ENCODE results near the gene PCCA. TPM values are rescaled to one million over a fixed set of nuclear protein-coding genes. Genes with fewer than 3 reads are reported as not detected.
A peak's percentile ranks its signal among the peaks of the same experiment; 100 is the strongest.

PCCA gene
- polyA plus RNA-seq, 1 of the 3 experiments (the other 2 are of a cell fraction): 7.3 TPM

- peak; percentile 23 for DNase-seq
- 9% methylated on average over 3 of the region's 3 CpGs for WGBS (ENCODE audit: low lambda C conversion rate)
- peaks cover 14% of the 10 kb centered on the region for H3F3A ChIP-seq (replicated peaks; ENCODE audit: insufficient read depth)
- H3K36me3 ChIP-seq (replicated peaks in 1 of 2; ENCODE audit: control insufficient read depth in 1 of 2, insufficient read depth in 2 of 2, low read length in 1 of 2): peaks cover 0 to 4% of the 10 kb centered on the region in 2 experiments
- H3K4me1 ChIP-seq (ENCODE audit: control insufficient read depth in 1 of 2, insufficient read depth in 2 of 2, low read depth in 1 of 2, low read length in 1 of 2): peaks cover 7 to 30% of the 10 kb centered on the region in 2 experiments
- H3K79me2 ChIP-seq (ENCODE audit: insufficient read depth): no peaks in the 10 kb centered on the region; the same call in 1 of the 2 replicates
- H3K9ac ChIP-seq: peak overlapping the region; percentile 10; the same call in 1 of the 2 replicates
- no peaks in the 10 kb centered on the region for H3K27me3 ChIP-seq (ENCODE audit: insufficient read depth)
- POLR2A ChIA-PET: no interaction called here
- H3K27ac ChIP-seq (ENCODE audit: low read depth in 2 of 2, low read length in 1 of 2): peak overlapping the region in 1 of 2 experiments; percentile 91; a peak in 2 of 4 replicates
- CTCF ChIA-PET: no interaction called here
- no peak overlapping the region for H2AFZ ChIP-seq (ENCODE audit: low read depth)
- H3K9me3 ChIP-seq: no peaks in the 10 kb centered on the region
- H3K4me3 ChIP-seq (ENCODE audit: low read depth in 2 of 2, low read length in 1 of 2): no peak overlapping the region
- H3K4me2 ChIP-seq: peak overlapping the region; percentile 34; the same call in 1 of the 2 replicates
- H4K20me1 ChIP-seq (ENCODE audit: insufficient read depth): no peaks in the 10 kb centered on the region
- H3K9me2 ChIP-seq: no peaks in the 10 kb centered on the region
- TF ChIP-seq EZH2phosphoT487 (IDR thresholded peaks at IDR 0.05; ENCODE audit: borderline replicate concordance, low read depth) (no peak), TEAD4 (IDR thresholded peaks at IDR 0.05; ENCODE audit: borderline replicate concordance, insufficient read depth) (peak; percentile 34; the same call in 1 of the 2 replicates), YY1 (IDR thresholded peaks at IDR 0.05; ENCODE audit: low read depth) (no peak), TCF12 (IDR thresholded peaks at IDR 0.05) (peak; percentile 96), PBX3 (IDR thresholded peaks at IDR 0.05) (peak; percentile 90), MEF2A (IDR thresholded peaks at IDR 0.05; ENCODE audit: borderline replicate concordance, low read depth) (no peak), FOXJ3 (CRISPR knock-in tag; IDR thresholded peaks at IDR 0.05) (no peak), EP300 (IDR thresholded peaks at IDR 0.05; ENCODE audit: borderline replicate concordance in 1 of 2, low read depth in 1 of 2, low read length in 1 of 2) (peak; percentile 36 to 74; a peak in 2 of 4 replicates), SIN3A (IDR thresholded peaks at IDR 0.05; ENCODE audit: borderline replicate concordance, low read depth, low read length) (peak; percentile 63; the same call in 1 of the 2 replicates), GABPA (IDR thresholded peaks at IDR 0.05; ENCODE audit: low read depth) (no peak), REST (IDR thresholded peaks at IDR 0.05; ENCODE audit: low read depth, low read length) (peak; percentile 42; the same call in 1 of the 2 replicates), NRF1 (IDR thresholded peaks at IDR 0.05; ENCODE audit: low read depth, low read length) (no peak), SMC3 (IDR thresholded peaks at IDR 0.05; ENCODE audit: low read depth, low read length) (no peak), JUND (IDR thresholded peaks at IDR 0.05) (peak; percentile 95), MXI1 (IDR thresholded peaks at IDR 0.05; ENCODE audit: low read depth, low read length) (0 out of 2 replicates have a peak, but pooled peaks have one; percentile 27), FOXM1 (IDR thresholded peaks at IDR 0.05; ENCODE audit: low read depth) (no peak), RCOR1 (IDR thresholded peaks at IDR 0.05; ENCODE audit: low read length) (no peak), POLR2AphosphoS5 (IDR thresholded peaks at IDR 0.05; ENCODE audit: low read depth, low read length) (peak; percentile 71; the same call in 1 of the 2 replicates), TAF1 (IDR thresholded peaks at IDR 0.05; ENCODE audit: borderline replicate concordance, low read depth, low read length) (no peak), RFX5 (IDR thresholded peaks at IDR 0.05; ENCODE audit: low read length) (no peak), RXRA (IDR thresholded peaks at IDR 0.05; ENCODE audit: borderline replicate concordance, low read depth) (peak; percentile 59; the same call in 1 of the 2 replicates), FOSL2 (IDR thresholded peaks at IDR 0.05; ENCODE audit: borderline replicate concordance, low read depth) (peak; percentile 97), RAD21 (IDR thresholded peaks at IDR 0.05; ENCODE audit: low read length) (no peak)
- TF ChIP-seq, protein P1, sequence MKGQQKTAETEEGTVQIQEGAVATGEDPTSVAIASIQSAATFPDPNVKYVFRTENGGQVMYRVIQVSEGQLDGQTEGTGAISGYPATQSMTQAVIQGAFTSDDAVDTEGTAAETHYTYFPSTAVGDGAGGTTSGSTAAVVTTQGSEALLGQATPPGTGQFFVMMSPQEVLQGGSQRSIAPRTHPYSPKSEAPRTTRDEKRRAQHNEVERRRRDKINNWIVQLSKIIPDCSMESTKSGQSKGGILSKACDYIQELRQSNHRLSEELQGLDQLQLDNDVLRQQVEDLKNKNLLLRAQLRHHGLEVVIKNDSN (IDR thresholded peaks at IDR 0.05; ENCODE audit: borderline replicate concordance, low read depth): no peak
- TF ChIP-seq, protein P2, sequence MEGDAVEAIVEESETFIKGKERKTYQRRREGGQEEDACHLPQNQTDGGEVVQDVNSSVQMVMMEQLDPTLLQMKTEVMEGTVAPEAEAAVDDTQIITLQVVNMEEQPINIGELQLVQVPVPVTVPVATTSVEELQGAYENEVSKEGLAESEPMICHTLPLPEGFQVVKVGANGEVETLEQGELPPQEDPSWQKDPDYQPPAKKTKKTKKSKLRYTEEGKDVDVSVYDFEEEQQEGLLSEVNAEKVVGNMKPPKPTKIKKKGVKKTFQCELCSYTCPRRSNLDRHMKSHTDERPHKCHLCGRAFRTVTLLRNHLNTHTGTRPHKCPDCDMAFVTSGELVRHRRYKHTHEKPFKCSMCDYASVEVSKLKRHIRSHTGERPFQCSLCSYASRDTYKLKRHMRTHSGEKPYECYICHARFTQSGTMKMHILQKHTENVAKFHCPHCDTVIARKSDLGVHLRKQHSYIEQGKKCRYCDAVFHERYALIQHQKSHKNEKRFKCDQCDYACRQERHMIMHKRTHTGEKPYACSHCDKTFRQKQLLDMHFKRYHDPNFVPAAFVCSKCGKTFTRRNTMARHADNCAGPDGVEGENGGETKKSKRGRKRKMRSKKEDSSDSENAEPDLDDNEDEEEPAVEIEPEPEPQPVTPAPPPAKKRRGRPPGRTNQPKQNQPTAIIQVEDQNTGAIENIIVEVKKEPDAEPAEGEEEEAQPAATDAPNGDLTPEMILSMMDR (IDR thresholded peaks at IDR 0.05): no peak
- TF ChIP-seq, protein P3, sequence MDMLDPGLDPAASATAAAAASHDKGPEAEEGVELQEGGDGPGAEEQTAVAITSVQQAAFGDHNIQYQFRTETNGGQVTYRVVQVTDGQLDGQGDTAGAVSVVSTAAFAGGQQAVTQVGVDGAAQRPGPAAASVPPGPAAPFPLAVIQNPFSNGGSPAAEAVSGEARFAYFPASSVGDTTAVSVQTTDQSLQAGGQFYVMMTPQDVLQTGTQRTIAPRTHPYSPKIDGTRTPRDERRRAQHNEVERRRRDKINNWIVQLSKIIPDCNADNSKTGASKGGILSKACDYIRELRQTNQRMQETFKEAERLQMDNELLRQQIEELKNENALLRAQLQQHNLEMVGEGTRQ (IDR thresholded peaks at IDR 0.05; ENCODE audit: borderline replicate concordance, low read depth, low read length): no peak
These were observed 43.1 kb downstream of the PCCA start for GRCh38 chr13:100131863-100132574.
